Retinal pigment epithelial cell (primary cell): Measurements from ENCODE around the gene LYSMD3.

Experiments
- DNase-seq: peaks from one replicate; pipeline ENCODE4 v3.0.0-alpha.2; 2010; ENCODE audit warnings: low read depth
- H3K4me3 ChIP-seq: 2 replicates; pipeline ENCODE4 v1.5.1; 2011; ENCODE audit warnings: mild to moderate bottlenecking, low read length, control low read depth, moderate library complexity
- TF ChIP-seq, protein P1 (sequence below): conservative IDR thresholded peaks from 2 replicates; pipeline ENCODE4 v1.5.1; 2011; ENCODE audit warnings: low read depth, low read length, control low read depth, inconsistent platforms

Gene LYSMD3

DNA sequence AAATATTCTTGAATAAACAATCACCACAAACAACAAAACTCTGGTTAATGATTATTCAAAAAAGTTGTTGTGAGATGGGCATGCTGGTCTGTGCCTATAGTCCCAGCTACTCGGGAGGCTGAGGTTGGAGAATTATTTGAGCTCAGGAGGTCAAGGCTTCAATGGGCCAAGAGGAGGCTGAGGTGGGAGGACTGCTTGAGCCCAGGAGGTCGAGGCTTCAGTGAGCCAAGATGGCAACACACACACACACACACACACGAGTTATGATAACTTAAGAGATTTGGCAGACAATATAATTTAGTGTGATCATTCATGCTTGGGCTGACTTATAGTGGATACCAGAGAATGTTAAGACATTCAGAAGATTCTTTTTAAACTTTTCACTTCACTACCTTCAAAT, 14.9 kb downstream of the LYSMD3 start:
- no peak overlapping the region for H3K4me3 ChIP-seq
- TF ChIP-seq, protein P1, sequence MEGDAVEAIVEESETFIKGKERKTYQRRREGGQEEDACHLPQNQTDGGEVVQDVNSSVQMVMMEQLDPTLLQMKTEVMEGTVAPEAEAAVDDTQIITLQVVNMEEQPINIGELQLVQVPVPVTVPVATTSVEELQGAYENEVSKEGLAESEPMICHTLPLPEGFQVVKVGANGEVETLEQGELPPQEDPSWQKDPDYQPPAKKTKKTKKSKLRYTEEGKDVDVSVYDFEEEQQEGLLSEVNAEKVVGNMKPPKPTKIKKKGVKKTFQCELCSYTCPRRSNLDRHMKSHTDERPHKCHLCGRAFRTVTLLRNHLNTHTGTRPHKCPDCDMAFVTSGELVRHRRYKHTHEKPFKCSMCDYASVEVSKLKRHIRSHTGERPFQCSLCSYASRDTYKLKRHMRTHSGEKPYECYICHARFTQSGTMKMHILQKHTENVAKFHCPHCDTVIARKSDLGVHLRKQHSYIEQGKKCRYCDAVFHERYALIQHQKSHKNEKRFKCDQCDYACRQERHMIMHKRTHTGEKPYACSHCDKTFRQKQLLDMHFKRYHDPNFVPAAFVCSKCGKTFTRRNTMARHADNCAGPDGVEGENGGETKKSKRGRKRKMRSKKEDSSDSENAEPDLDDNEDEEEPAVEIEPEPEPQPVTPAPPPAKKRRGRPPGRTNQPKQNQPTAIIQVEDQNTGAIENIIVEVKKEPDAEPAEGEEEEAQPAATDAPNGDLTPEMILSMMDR: no peak
- DNase-seq: no peak

DNA sequence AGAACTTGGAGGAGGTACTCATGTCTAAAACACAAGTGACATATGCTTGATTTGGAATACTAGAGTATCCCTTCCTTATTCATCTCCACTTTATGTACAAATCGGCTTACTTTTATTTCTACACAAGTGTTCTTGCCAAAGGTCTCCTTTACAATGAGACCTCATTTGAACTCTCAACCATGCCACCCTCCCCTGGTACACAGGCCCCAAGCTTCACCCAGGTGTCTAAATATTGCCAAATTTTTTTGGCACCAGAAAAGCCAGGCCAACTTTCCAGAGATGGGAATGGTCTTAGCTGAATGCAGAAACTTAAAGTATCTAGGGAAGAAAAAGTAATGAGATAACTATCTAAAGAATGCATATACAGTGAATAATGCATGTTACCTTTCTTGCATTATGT, 18.9 kb downstream of the LYSMD3 start:
- no peak overlapping the region for H3K4me3 ChIP-seq
- DNase-seq: no peak
- TF ChIP-seq, protein P1: no peak

DNA sequence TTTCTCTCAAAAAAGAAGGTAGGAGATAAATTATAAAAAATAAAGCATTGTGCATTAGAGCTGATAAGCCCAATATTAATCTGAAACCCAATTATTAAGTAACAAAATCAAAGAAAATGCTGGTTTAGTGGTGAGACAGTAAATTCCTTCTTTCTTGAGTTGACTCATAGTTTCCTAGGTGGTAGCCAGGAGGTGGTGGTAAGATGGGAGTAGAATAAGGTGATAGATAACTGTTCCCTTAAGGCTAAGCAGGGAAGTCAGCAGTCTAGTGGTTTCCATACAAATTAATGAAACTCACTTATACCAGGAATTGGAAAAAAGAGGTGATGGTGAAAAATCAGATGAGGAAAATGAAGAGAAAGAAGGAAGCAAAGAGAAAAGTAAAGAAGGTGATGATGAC, 23.2 kb downstream of the LYSMD3 start:
- no peak overlapping the region for H3K4me3 ChIP-seq
- DNase-seq: no peak
- TF ChIP-seq, protein P1: no peak

DNA sequence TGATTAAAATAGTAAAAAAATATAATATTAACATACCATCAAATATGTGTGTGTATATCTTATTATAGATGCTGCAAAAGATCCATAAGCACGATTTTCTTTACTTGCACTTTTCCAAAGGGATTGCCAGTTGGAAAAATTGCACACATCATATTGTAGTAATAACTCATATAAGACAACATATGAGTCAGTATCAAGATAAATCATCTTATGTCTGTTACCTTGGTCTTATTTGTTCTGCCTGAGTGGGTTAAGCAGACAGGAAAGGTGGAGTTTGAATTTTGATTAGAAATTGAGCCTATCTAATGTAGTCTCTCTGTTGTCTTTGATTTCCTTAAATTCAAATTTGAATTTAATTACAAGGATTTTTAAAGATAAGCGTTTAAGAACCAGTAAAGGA, 24.6 kb downstream of the LYSMD3 start:
- TF ChIP-seq, protein P1: no peak
- no peak overlapping the region for H3K4me3 ChIP-seq
- DNase-seq: no peak

DNA sequence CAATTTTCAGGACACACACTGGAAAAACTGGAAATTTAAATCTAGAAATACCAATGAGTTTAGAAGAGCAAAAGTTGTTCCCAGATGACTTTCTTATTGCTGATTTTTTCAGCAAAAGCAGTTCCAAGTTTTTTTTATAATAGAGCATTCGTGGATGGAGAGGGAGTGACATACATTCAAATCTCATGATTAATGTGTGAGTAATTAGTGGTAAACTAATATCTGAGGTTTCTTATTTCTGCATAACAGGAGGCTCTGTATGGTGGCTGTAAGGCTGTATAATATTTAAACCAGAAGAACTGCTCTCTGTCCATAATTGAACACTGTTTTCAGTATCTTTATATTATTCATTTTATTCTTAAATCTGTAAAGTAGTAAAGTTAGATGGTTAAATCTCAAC, 25.8 kb downstream of the LYSMD3 start:
- DNase-seq: no peak

DNA sequence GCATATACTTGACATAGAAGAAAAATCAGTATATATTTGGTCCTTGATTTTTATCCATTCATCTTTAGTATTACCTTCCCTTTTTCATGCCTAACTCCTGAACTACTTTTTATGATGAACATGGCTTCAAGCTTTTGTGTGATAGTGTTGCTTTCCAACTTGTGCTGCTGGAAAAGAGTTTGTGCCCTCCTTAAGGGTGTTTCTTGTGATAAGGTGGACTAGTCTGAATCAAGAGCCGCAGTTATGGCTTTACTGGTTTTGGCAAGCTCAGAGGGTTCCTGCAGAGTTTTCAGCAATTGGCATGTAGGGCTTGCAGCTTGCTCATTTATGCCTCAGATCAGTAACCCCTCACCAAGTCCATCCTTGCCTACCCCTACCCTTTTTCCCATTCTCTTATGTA, 34.2 kb downstream of the LYSMD3 start:
- TF ChIP-seq, protein P1: no peak
- H3K4me3 ChIP-seq: no peak overlapping the region
- no peak for DNase-seq

More for the DNA sequence above, 25.8 kb downstream of the LYSMD3 start:
- TF ChIP-seq, protein P1: no peak
- no peak overlapping the region for H3K4me3 ChIP-seq

DNA sequence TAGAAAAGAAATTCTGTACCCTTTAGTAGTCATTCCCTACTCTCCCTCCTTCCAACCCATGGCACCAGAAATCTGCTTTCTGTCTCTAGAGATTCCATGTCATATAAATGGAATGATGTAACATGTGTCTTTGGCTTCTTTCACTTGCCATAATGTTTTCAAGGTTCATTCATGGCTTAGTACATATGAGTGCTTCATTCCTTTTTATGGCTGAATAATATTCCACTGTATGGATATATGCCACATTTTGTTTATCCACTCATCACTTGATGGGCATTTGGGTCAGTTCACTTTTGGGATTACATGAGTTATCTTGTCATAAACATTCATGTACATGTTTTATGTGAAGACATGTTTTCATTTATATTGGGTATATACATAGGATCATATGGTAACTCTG, 35.3 kb downstream of the LYSMD3 start:
- TF ChIP-seq, protein P1: no peak
- no peak for DNase-seq
- no peak overlapping the region for H3K4me3 ChIP-seq
